BLaER1 treated with 17β-estradiol and CSF1 and Interleukin-3, amounts not matched to agents 10 nM and 100 nM (cell line): ENCODE results near the gene ERMAP.

Experiments
- H3K27ac ChIP-seq, 11 experiments: shearing (Covaris generic); formaldehyde crosslinking; 2 replicates each; pipeline ENCODE4 v1.8.1; 2022
- H3K27me3 ChIP-seq, 11 experiments: shearing (Covaris generic); formaldehyde crosslinking; 2 replicates each; pipeline ENCODE4 v1.8.1; 2022
- H3K36me3 ChIP-seq, 11 experiments: shearing (Covaris generic); formaldehyde crosslinking; 2 replicates each; pipeline ENCODE4 v1.8.1; 2022
- H3K4me1 ChIP-seq, 10 experiments: shearing (Covaris generic); formaldehyde crosslinking; 2 replicates each; pipeline ENCODE4 v1.8.1; 2022
- H3K4me2 ChIP-seq, 11 experiments: shearing (Covaris generic); formaldehyde crosslinking; 2 replicates each; pipeline ENCODE4 v1.8.1; 2022
- H3K4me3 ChIP-seq, 10 experiments: shearing (Covaris generic); formaldehyde crosslinking; 2 replicates each; pipeline ENCODE4 v1.8.1; 2022
- H3K9ac ChIP-seq, 11 experiments: shearing (Covaris generic); formaldehyde crosslinking; 2 replicates each; pipeline ENCODE4 v1.8.1; 2022
- H3K9me3 ChIP-seq, 11 experiments: shearing (Covaris generic); formaldehyde crosslinking; replicated peaks in 1 of 11; 2 replicates each; pipeline ENCODE4 v1.8.1; 2022
- H4K20me1 ChIP-seq, 11 experiments: shearing (Covaris generic); formaldehyde crosslinking; 2 replicates each; pipeline ENCODE4 v1.8.1; 2022
- Cebpa-rat ChIP-seq, 11 experiments: shearing (Covaris generic); IDR thresholded peaks; 2 replicates each; pipeline ENCODE4 v1.8.1; 2022

Gene ERMAP

DNA sequence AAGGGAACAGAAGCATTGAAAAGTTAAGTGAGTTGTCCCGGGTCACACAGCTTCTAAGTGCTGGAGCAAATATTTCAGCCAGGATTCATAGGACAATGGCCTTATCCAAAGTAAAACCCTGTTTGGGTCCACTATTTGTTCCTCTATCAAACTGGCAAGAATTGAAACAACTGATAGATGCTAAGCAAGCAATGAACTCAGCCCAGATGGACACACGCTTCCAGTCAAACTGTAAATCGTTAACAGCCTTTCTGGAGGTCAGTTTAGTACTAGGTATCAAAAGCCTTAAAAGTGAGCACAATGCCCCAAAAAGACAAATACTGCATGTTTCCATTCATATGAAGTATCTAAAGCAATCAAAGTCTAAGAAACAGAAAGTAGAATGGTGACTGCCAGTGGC is 1.1 kb downstream of the ERMAP start:
- H3K9ac ChIP-seq = peak overlapping the region in 6 of 11 experiments; percentile 97 to 99 (median 98); a peak in 5 of 22 replicates
- H3K27ac ChIP-seq = no peak overlapping the region
- peak overlapping the region in 7 of 10 experiments; percentile 62 to 80 (median 72); a peak in 10 of 20 replicates for H3K4me3 ChIP-seq
- H3K27me3 ChIP-seq = no peaks in the 10 kb centered on the region
- peak overlapping the region; percentile 71 to 91 (median 86); a peak in 21 of 22 replicates for H3K4me2 ChIP-seq
- no peak for TF ChIP-seq Cebpa-rat (IDR thresholded peaks at IDR 0.05)
- H3K36me3 ChIP-seq = peaks cover 0 to 15% (median 10%) of the 10 kb centered on the region in 11 experiments; a peak in 12 of 22 replicates
- peaks cover 0 to 11% (median 0%) of the 10 kb centered on the region in 11 experiments; a peak in 2 of 22 replicates for H4K20me1 ChIP-seq
- H3K4me1 ChIP-seq = peaks cover 19 to 38% (median 27%) of the 10 kb centered on the region in 10 experiments
- H3K9me3 ChIP-seq = no peaks in the 10 kb centered on the region

DNA sequence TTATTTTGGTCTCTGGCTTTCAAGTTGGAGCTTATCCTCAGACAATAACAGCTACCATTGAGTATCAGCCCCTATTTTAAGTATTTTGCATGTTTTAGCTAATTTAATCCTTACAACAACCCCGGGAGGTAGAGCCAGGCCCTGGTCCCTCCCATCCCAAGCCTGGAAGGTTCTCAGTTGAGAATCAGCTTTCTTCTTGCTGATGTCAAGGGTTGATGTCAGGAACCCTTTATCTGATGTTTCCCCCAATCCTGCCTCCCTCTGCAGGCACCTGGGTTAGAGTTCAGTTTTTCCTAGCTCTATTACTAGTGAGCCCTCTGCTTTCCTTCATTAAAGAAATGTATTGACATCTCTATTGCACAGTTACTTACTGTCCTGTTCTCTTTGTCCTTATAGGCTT is 3.9 kb downstream of the ERMAP start:
- H3K4me3 ChIP-seq = no peak overlapping the region
- H3K36me3 ChIP-seq = peaks cover 0 to 5% (median 0%) of the 10 kb centered on the region in 11 experiments; a peak in 3 of 22 replicates
- no peak overlapping the region for H3K4me2 ChIP-seq
- no peak overlapping the region for H3K9ac ChIP-seq
- no peaks in the 10 kb centered on the region for H3K27me3 ChIP-seq
- peaks cover 0 to 10% (median 0%) of the 10 kb centered on the region in 11 experiments; a peak in 2 of 22 replicates for H4K20me1 ChIP-seq
- no peak overlapping the region for H3K27ac ChIP-seq
- peaks cover 16 to 41% (median 25%) of the 10 kb centered on the region in 10 experiments for H3K4me1 ChIP-seq
- TF ChIP-seq Cebpa-rat (IDR thresholded peaks at IDR 0.05) = no peak
- no peaks in the 10 kb centered on the region for H3K9me3 ChIP-seq

DNA sequence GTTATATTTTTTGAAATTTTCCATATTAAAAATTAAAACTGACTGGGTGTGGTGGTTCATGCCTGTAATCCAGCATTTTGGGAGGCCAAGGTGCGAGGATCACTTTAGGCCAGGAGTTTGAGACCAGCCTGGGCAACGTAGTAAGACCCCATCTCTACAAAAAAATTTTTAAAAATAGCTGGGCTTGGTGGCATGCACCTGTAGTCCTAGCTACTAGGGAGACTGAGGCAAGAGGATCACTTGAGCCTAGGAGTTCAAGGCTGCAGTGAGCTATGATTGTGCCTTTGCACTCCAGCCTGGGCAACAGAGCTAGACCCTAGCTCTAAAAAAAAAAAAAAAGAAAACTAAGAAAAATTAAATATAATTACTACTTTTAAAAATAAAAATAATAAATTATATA is 4.8 kb downstream of the ERMAP start:
- no peak overlapping the region for H3K9ac ChIP-seq
- H4K20me1 ChIP-seq = peaks cover 0 to under 1% (median 0%) of the 10 kb centered on the region in 11 experiments; a peak in 2 of 22 replicates
- H3K27me3 ChIP-seq = no peaks in the 10 kb centered on the region
- peaks cover 8 to 33% (median 16%) of the 10 kb centered on the region in 10 experiments; a peak in 19 of 20 replicates for H3K4me1 ChIP-seq
- no peak for TF ChIP-seq Cebpa-rat (IDR thresholded peaks at IDR 0.05)
- H3K4me2 ChIP-seq = peak overlapping the region in 1 of 11 experiments; percentile 46; a peak in 3 of 22 replicates
- H3K27ac ChIP-seq = no peak overlapping the region
- no peaks in the 10 kb centered on the region for H3K9me3 ChIP-seq
- no peak overlapping the region for H3K4me3 ChIP-seq
- peaks cover 0 to 5% (median 0%) of the 10 kb centered on the region in 11 experiments; a peak in 4 of 22 replicates for H3K36me3 ChIP-seq

DNA sequence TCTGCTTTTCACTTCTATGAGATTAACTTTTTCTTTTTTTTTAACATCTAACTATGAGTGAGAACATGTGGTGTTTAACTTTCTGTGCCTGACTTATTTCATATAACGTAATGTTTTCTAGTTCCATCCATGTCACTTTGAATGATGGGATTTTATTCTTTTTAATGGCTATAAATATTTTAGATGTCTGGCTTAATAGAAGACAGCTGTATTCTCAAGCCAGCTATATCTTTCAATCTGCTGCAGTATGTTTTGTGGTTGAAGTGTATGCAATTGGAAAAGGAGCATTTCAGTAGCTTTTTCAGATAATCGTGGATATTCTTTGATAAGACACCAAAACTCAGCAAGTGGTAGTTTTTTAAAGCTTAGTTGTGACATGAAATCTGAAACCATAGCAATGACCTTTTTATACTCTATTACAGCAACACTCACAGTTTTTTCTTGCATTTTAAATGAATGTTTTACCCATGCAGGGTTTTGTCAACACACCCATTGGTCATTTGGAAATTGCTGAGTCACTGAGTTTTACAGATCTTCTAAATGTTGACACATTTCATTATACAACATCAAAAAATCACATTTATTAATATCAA is 6.0 kb downstream of the ERMAP start:
- H3K9ac ChIP-seq = no peak overlapping the region
- peaks cover 0 to 14% (median 0%) of the 10 kb centered on the region in 11 experiments; a peak in 5 of 22 replicates for H3K36me3 ChIP-seq
- H3K4me3 ChIP-seq = no peak overlapping the region
- H3K27ac ChIP-seq = no peak overlapping the region
- H3K4me1 ChIP-seq = peaks cover 2 to 29% (median 11%) of the 10 kb centered on the region in 10 experiments; a peak in 18 of 20 replicates
- 0 out of 22 replicates have a peak overlapping the region, but pooled peaks of 1 of the 11 experiments have one; percentile 4 for H3K4me2 ChIP-seq
- TF ChIP-seq Cebpa-rat (IDR thresholded peaks at IDR 0.05) = no peak
- no peaks in the 10 kb centered on the region for H3K9me3 ChIP-seq
- H4K20me1 ChIP-seq = no peaks in the 10 kb centered on the region
- no peaks in the 10 kb centered on the region for H3K27me3 ChIP-seq

DNA sequence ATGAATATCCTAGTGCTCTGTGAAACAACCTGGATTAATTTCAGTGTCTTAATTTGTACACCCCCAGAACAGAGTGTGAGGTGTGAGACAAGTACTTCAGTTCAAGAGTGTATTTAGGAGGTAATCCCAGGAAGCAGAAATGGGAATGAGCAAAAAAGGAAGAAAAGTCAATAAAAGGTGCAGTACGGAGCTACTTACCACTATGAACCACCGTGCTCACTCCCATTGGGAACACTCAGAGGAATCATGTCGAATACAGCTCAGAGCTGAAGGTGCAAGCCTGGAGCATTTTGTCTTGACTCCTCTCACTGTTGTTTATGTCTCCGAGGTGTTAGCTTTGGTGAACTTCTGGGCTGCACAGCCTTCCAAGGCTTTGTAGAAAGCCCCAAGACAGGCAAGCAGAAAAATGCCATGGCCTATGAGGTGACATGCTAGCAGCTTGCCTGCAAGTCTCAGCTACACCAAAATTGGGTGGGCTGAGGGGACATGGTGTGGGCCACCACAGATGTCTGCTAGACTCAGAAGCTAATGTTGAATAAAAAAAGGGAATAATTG is 7.6 kb downstream of the ERMAP start:
- Histone ChIP-seq H3K27ac (no peak overlapping the region), H3K9ac (no peak overlapping the region), H3K4me3 (no peak overlapping the region), H3K4me1 (peaks cover 0 to 21% (median 9%) of the 10 kb centered on the region in 10 experiments; a peak in 12 of 20 replicates), H3K9me3 (no peaks in the 10 kb centered on the region), H3K36me3 (peaks cover 0 to 30% (median 0%) of the 10 kb centered on the region in 11 experiments; a peak in 8 of 22 replicates), H3K4me2 (no peak overlapping the region), H3K27me3 (no peaks in the 10 kb centered on the region), H4K20me1 (no peaks in the 10 kb centered on the region)
- TF ChIP-seq Cebpa-rat (IDR thresholded peaks at IDR 0.05) = no peak

DNA sequence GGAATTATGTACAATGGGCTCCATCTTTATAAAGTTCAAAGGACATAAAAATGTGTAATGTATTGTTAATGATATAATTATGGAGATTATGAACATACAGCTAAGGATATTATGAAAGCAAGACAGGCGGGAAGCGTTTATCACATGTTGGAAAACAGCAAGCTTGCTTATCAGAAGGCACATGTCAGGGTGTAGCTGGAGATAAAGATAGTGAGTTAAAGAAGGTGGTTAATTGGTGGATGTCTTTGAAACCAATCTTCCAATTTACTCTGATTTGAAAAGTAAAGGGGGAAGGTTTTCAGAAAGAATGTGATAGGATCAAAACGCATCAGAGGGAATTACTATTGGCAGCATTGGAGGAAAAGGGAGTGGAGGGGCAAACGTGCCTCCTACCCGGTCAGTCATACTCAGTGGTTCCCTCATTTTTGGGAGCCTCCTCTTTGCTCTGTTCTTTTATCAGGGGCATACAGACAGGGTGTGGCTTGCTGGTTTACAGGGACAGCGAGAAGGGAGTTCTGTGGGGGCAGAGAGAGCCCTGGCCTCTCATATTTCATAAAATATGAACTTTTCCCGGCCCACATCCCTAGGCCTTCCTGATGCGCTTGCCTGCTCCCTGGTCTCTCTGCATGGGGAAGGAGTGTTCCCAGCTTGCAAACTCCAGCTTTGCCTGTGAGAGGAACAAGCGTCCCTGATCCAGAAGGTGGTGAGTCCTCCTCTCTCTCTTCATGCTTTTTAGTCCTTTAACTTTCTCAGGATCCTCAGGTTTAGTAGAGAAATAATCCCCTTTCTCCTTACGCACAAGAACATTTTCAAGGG is 8.3 kb downstream of the ERMAP start:
- TF ChIP-seq Cebpa-rat (IDR thresholded peaks at IDR 0.05) = no peak
- no peak overlapping the region for H3K4me2 ChIP-seq
- H3K27ac ChIP-seq = no peak overlapping the region

DNA sequence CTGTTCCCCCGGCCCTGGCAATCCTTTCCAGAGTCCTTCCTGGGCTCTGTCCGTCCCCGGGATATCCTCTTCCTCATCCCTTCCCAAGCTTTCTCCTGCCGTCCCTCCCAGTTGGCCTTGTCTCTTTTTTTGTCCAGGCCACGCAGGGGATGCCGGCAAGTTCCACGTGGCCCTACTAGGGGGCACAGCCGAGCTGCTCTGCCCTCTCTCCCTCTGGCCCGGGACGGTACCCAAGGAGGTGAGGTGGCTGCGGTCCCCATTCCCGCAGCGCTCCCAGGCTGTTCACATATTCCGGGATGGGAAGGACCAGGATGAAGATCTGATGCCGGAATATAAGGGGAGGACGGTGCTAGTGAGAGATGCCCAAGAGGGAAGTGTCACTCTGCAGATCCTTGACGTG is 13.7 kb downstream of the ERMAP start:
- TF ChIP-seq Cebpa-rat (IDR thresholded peaks at IDR 0.05) = no peak
- H3K4me2 ChIP-seq = no peak overlapping the region

More for the DNA sequence above, 8.3 kb downstream of the ERMAP start:
- Histone ChIP-seq H3K9me3 (no peaks in the 10 kb centered on the region), H3K36me3 (peaks cover 0 to 36% (median 3%) of the 10 kb centered on the region in 11 experiments; a peak in 10 of 22 replicates), H4K20me1 (no peaks in the 10 kb centered on the region), H3K4me1 (peaks cover 0 to 17% (median 9%) of the 10 kb centered on the region in 10 experiments; a peak in 12 of 20 replicates), H3K27me3 (no peaks in the 10 kb centered on the region), H3K9ac (no peak overlapping the region), H3K4me3 (no peak overlapping the region)

DNA sequence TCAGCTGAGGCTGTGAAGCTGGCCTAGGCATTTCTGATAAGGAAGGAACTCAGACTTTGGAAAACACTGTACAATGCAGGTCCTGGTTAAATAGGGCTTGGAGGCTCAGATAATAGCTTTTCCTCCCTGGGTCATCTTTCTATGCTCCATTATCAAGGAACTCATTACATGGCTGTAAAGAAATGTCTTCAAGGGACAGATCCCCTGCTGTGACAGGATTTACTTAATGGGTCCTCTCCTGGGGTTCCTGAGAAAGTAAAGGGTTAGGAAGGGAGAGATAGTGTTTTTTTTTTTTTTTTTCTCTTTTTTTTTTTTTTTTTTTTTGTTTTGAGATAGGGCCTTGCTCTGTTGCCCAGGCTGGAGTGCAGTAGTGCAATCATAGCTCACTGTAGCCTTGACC is 14.4 kb downstream of the ERMAP start:
- no peaks in the 10 kb centered on the region for H4K20me1 ChIP-seq
- peaks cover 0 to 63% (median 3%) of the 10 kb centered on the region in 11 experiments; a peak in 10 of 22 replicates for H3K36me3 ChIP-seq
- H3K4me3 ChIP-seq = no peak overlapping the region
- H3K4me2 ChIP-seq = no peak overlapping the region
- no peak overlapping the region for H3K9ac ChIP-seq
- TF ChIP-seq Cebpa-rat (IDR thresholded peaks at IDR 0.05) = no peak
- H3K27me3 ChIP-seq = no peaks in the 10 kb centered on the region
- no peak overlapping the region for H3K27ac ChIP-seq
- H3K4me1 ChIP-seq = peaks cover 0 to 11% (median 3%) of the 10 kb centered on the region in 10 experiments; a peak in 9 of 20 replicates
- no peaks in the 10 kb centered on the region for H3K9me3 ChIP-seq

More for the DNA sequence above, 13.7 kb downstream of the ERMAP start:
- Histone ChIP-seq H3K9me3 (no peaks in the 10 kb centered on the region), H3K36me3 (peaks cover 0 to 63% (median 3%) of the 10 kb centered on the region in 11 experiments; a peak in 10 of 22 replicates), H3K27ac (no peak overlapping the region), H3K4me3 (no peak overlapping the region), H3K9ac (no peak overlapping the region), H3K27me3 (no peaks in the 10 kb centered on the region), H4K20me1 (no peaks in the 10 kb centered on the region), H3K4me1 (peaks cover 0 to 11% (median 3%) of the 10 kb centered on the region in 10 experiments; a peak in 9 of 20 replicates)
